ENCODE results near the gene SORBS2. TPM values are rescaled to one million over a fixed set of nuclear protein-coding genes. Genes with fewer than 3 reads are reported as not detected.
"Not testable (repeated sequence)": the region's sequence is repeated elsewhere in the genome, so short reads cannot be mapped to it uniquely, and the experiment has no call there.

The SORBS2 gene
- total RNA-seq: 100 to 1,000 TPM in 1 of 4 donors, 10 to 100 TPM in 3; 21.5 to 118 (median 29.5) TPM

GRCh38 chr4:185811509-185812364 lies at the start of gene SORBS2:
TSS of gene SORBS2 (minus strand) at chr4:185812194. CDS start at chr4:185690571, 121,623 bp downstream.
- TF ChIP-seq POLR2A (IDR thresholded peaks at IDR 0.05) (no peak), CTCF (IDR thresholded peaks at IDR 0.05) (no peak)
- peak within 1 kb of the TSS in 1 of 2 donors; percentile 33 for H3K4me3 ChIP-seq
- H3K4me1 ChIP-seq: no peaks in the 10 kb centered on the region
- H3K36me3 ChIP-seq: no peaks in the 10 kb centered on the region
- DNase-seq: no peak
- intact Hi-C loops (cut with DNase I; ENCODE audit: low total_unique reads): no loop called here
- H3K27me3 ChIP-seq: no peaks in the 10 kb centered on the region
- H3K9me3 ChIP-seq: no peaks in the 10 kb centered on the region
- no peak within 1 kb of the TSS for H3K27ac ChIP-seq

- H3K36me3 ChIP-seq: no peaks in the 10 kb centered on the region
- peaks cover 0 to 2% of the 10 kb centered on the region in 2 donors for H3K9me3 ChIP-seq
- H3K4me1 ChIP-seq: no peaks in the 10 kb centered on the region
- intact Hi-C loops (cut with DNase I; ENCODE audit: low total_unique reads): no loop called here
- H3K4me3 ChIP-seq: no peak overlapping the region
- no peak overlapping the region for H3K27ac ChIP-seq
- no peaks in the 10 kb centered on the region for H3K27me3 ChIP-seq
- DNase-seq: no peak
- TF ChIP-seq POLR2A (IDR thresholded peaks at IDR 0.05): no peak
- TF ChIP-seq CTCF (IDR thresholded peaks at IDR 0.05): no peak
These were observed 47.1 kb upstream of the SORBS2 start for GRCh38 chr4:185859111-185859510.

GRCh38 chr4:185857561-185857960 lies 45.6 kb upstream of the SORBS2 start:
- H3K4me1 ChIP-seq; H3K27ac ChIP-seq; H3K36me3 ChIP-seq; H3K27me3 ChIP-seq; DNase-seq; H3K4me3 ChIP-seq; intact Hi-C loops (cut with DNase I; ENCODE audit: low total_unique reads); H3K9me3 ChIP-seq: not testable (repeated sequence)

GRCh38 chr4:185853841-185854240 lies 41.8 kb upstream of the SORBS2 start:
- intact Hi-C loops (cut with DNase I; ENCODE audit: low total_unique reads): no loop called here

GRCh38 chr4:185852961-185853360 lies 41.0 kb upstream of the SORBS2 start:
- Histone ChIP-seq H3K9me3 (peaks cover 0 to 2% of the 10 kb centered on the region in 2 donors), H3K27me3 (no peaks in the 10 kb centered on the region), H3K4me1 (no peaks in the 10 kb centered on the region), H3K4me3 (no peak overlapping the region), H3K36me3 (no peaks in the 10 kb centered on the region), H3K27ac (no peak overlapping the region)
- no peak for TF ChIP-seq CTCF (IDR thresholded peaks at IDR 0.05)
- TF ChIP-seq POLR2A (IDR thresholded peaks at IDR 0.05): no peak
- intact Hi-C loops (cut with DNase I; ENCODE audit: low total_unique reads): no loop called here
- DNase-seq: no peak

More at GRCh38 chr4:185853841-185854240, 41.8 kb upstream of the SORBS2 start:
- peaks cover 0 to 2% of the 10 kb centered on the region in 2 donors for H3K9me3 ChIP-seq
- H3K4me1 ChIP-seq: no peaks in the 10 kb centered on the region
- no peak overlapping the region for H3K4me3 ChIP-seq
- H3K27ac ChIP-seq: no peak overlapping the region
- DNase-seq: no peak
- H3K27me3 ChIP-seq: no peaks in the 10 kb centered on the region
- TF ChIP-seq POLR2A (IDR thresholded peaks at IDR 0.05) (no peak), CTCF (IDR thresholded peaks at IDR 0.05) (no peak)
- H3K36me3 ChIP-seq: no peaks in the 10 kb centered on the region

All from uterus (tissue), 4 donors.